Breast epithelium (tissue), 4 donors: Measurements from ENCODE around the gene BRCA2. TPM values are rescaled to one million over a fixed set of nuclear protein-coding genes. Genes with fewer than 3 reads are reported as not detected.
A peak's percentile ranks its signal among the peaks of the same experiment; 100 is the strongest.

ENCODE experiments used
- DNase-seq, 2 donors: peaks; one replicate each; pipeline ENCODE4 v3.0.0-alpha.2; 2019; ENCODE audit warnings: low spot score in 2 of 2
- H3K27ac ChIP-seq, 2 donors: fragments of 200-600 bp; sonication (generic) in 1 of 2; one replicate each; pipeline ENCODE4 v1.5.1; 2016 to 2019; ENCODE audit warnings: mild to moderate bottlenecking in 1 of 2
- H3K27me3 ChIP-seq, 2 donors: fragments of 200-600 bp; sonication (generic) in 1 of 2; one replicate each; pipeline versions ENCODE4 v1.5.1 to v1.6.0; 2017 to 2019; ENCODE audit warnings: control low read depth in 1 of 2, mild to moderate bottlenecking in 1 of 2
- H3K36me3 ChIP-seq: fragments of 200-600 bp; one replicate; pipeline ENCODE4 v1.5.1; 2019
- H3K4me1 ChIP-seq, 2 donors: fragments of 200-600 bp; sonication (generic); one replicate each; pipeline ENCODE4 v1.5.1; 2016 to 2019; ENCODE audit warnings: control low read depth in 1 of 2
- H3K4me3 ChIP-seq, 3 donors: fragments of 200-600 bp; sonication (generic); 1 replicate in 2 of 3; 2 replicates in 1 of 3; pipeline ENCODE4 v1.5.1; 2016 to 2019; ENCODE audit warnings: mild to moderate bottlenecking in 3 of 3, moderate library complexity in 2 of 3
- H3K9me3 ChIP-seq, 2 donors: fragments of 200-600 bp; sonication (generic) in 1 of 2; one replicate each; pipeline ENCODE4 v1.5.1; 2016 to 2019; ENCODE audit warnings: control low read depth in 1 of 2
- POLR2A ChIP-seq: fragments of 450-650 bp; IDR thresholded peaks from one replicate; pipeline ENCODE4 v1.6.1; 2016; ENCODE audit warnings: antibody characterized with exemption, mild to moderate bottlenecking, moderate library complexity
- POLR2AphosphoS5 ChIP-seq, 3 donors: sonication (generic); formaldehyde crosslinking; IDR thresholded peaks; one replicate each; pipeline ENCODE4 v1.6.1; 2017; ENCODE audit warnings: antibody characterized with exemption in 3 of 3
- intact Hi-C: fragments of 100-400 bp; cut with DNase I; formaldehyde crosslinking; loops from one replicate; pipeline ENCODE4 v1.15.1; 2023; ENCODE audit warnings: low total_unique reads
- total RNA-seq, 3 donors: library from RNA; depleted of rRNA; stranded (reverse); fragments of >200 nt; gene quantifications; one replicate each; pipeline ENCODE4 v1.1.0, GENCODE V29; 2016
- TF ChIP-seq, protein P1 (sequence below), 3 donors: fragments of 450-650 bp; IDR thresholded peaks; one replicate each; pipeline ENCODE4 v1.5.1; 2016 to 2017; ENCODE audit warnings: antibody characterized with exemption in 3 of 3, mild to moderate bottlenecking in 3 of 3, moderate library complexity in 3 of 3

Gene BRCA2
- total RNA-seq, 3 donors from 2014 or later: 0.98 to 3.5 (median 1.3) TPM

GRCh38 chr13:32409561-32410421 is 94.5 kb downstream of the BRCA2 start:
- intact Hi-C loops: no loop called here
- Histone ChIP-seq H3K36me3 (no peaks in the 10 kb centered on the region), H3K4me3 (peak overlapping the region in 2 of 3 donors; percentile 25 to 47), H3K9me3 (no peaks in the 10 kb centered on the region), H3K4me1 (peaks cover 0 to 7% of the 10 kb centered on the region in 2 donors), H3K27me3 (no peaks in the 10 kb centered on the region), H3K27ac (peak overlapping the region; percentile 34 to 66)
- TF ChIP-seq POLR2A (no peak), POLR2AphosphoS5 (IDR thresholded peaks at IDR 0.05) (peak in 2 of 3 donors; percentile 48 to 60)
- TF ChIP-seq, protein P1, sequence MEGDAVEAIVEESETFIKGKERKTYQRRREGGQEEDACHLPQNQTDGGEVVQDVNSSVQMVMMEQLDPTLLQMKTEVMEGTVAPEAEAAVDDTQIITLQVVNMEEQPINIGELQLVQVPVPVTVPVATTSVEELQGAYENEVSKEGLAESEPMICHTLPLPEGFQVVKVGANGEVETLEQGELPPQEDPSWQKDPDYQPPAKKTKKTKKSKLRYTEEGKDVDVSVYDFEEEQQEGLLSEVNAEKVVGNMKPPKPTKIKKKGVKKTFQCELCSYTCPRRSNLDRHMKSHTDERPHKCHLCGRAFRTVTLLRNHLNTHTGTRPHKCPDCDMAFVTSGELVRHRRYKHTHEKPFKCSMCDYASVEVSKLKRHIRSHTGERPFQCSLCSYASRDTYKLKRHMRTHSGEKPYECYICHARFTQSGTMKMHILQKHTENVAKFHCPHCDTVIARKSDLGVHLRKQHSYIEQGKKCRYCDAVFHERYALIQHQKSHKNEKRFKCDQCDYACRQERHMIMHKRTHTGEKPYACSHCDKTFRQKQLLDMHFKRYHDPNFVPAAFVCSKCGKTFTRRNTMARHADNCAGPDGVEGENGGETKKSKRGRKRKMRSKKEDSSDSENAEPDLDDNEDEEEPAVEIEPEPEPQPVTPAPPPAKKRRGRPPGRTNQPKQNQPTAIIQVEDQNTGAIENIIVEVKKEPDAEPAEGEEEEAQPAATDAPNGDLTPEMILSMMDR (IDR thresholded peaks at IDR 0.05): no peak
- DNase-seq: no peak

GRCh38 chr13:32413284-32413683 is 98.0 kb downstream of the BRCA2 start:
- Histone ChIP-seq H3K9me3 (no peaks in the 10 kb centered on the region), H3K36me3 (no peaks in the 10 kb centered on the region), H3K4me3 (no peak overlapping the region), H3K4me1 (peaks cover 0 to 7% of the 10 kb centered on the region in 2 donors), H3K27me3 (no peaks in the 10 kb centered on the region), H3K27ac (no peak overlapping the region)
- intact Hi-C loops: no loop called here
- TF ChIP-seq POLR2A: no peak
- no peak for TF ChIP-seq POLR2AphosphoS5 (IDR thresholded peaks at IDR 0.05)
- TF ChIP-seq, protein P1 (IDR thresholded peaks at IDR 0.05): no peak
- DNase-seq: no peak

DNA sequence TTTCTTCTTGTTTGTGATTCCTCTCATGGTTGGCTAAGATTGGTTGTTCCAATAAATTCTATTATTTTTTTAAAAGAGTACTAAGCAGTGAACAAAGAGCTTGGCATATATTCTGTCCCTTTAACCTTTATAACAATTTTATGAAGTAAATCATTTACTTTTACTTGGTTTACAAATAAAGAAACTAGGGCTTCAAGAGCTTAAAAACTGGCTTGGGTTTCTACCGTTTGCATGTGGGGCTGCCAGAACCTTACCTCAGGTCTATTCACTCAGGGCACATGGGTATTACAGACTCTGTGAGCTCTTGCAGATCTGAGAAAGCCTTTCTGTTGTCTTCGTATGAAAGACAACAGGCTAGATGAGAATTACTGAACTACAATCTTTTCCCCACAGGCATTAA is 99.3 kb downstream of the BRCA2 start:
- H3K4me1 ChIP-seq: no peaks in the 10 kb centered on the region
- H3K9me3 ChIP-seq: no peaks in the 10 kb centered on the region
- DNase-seq: no peak
- no peak overlapping the region for H3K27ac ChIP-seq
- TF ChIP-seq POLR2A (no peak), POLR2AphosphoS5 (IDR thresholded peaks at IDR 0.05) (no peak)
- TF ChIP-seq, protein P1 (IDR thresholded peaks at IDR 0.05): no peak
- H3K36me3 ChIP-seq: no peaks in the 10 kb centered on the region
- no peak overlapping the region for H3K4me3 ChIP-seq
- intact Hi-C loops: no loop called here
- H3K27me3 ChIP-seq: no peaks in the 10 kb centered on the region

GRCh38 chr13:32415019-32415418 is 99.7 kb downstream of the BRCA2 start:
- Histone ChIP-seq H3K36me3 (no peaks in the 10 kb centered on the region), H3K9me3 (no peaks in the 10 kb centered on the region), H3K4me3 (no peak overlapping the region), H3K27ac (no peak overlapping the region), H3K27me3 (no peaks in the 10 kb centered on the region), H3K4me1 (no peaks in the 10 kb centered on the region)
- intact Hi-C loops: no loop called here
- no peak for DNase-seq
- TF ChIP-seq POLR2A (no peak), POLR2AphosphoS5 (IDR thresholded peaks at IDR 0.05) (no peak)
- TF ChIP-seq, protein P1 (IDR thresholded peaks at IDR 0.05): no peak

DNA sequence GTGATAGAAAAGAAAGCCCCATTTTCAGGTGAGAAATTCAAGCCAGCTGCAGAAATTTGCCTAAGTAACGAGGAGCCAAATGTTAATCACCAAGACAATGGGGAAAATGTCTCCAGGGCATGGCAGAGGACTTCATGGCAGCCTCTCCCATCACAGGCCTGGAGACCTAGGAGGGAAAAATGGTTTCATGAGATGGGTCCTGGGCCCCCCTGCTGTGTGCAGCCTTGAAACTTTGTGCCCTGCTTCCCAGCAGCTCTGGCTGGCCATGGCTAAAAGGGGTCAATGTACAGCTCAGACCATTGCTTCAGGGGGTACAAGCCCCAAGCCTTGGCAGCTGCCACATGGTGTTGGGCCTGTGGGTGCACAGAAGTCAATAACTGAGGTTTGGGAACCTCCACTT is 102.7 kb downstream of the BRCA2 start:
- DNase-seq: no peak
- H3K4me3 ChIP-seq: no peak overlapping the region
- H3K27ac ChIP-seq: no peak overlapping the region
- H3K9me3 ChIP-seq: no peaks in the 10 kb centered on the region
- no peaks in the 10 kb centered on the region for H3K36me3 ChIP-seq
- H3K27me3 ChIP-seq: no peaks in the 10 kb centered on the region
- intact Hi-C loops: no loop called here
- H3K4me1 ChIP-seq: no peaks in the 10 kb centered on the region
- TF ChIP-seq, protein P1 (IDR thresholded peaks at IDR 0.05): no peak
- TF ChIP-seq POLR2AphosphoS5 (IDR thresholded peaks at IDR 0.05): no peak
